HEK293 (cell line): Measurements from ENCODE around the gene HSDL2.

Experiments used
- EGR2 ChIP-seq: fragments of 450-650 bp; formaldehyde crosslinking; IDR thresholded peaks from 2 replicates; pipeline ENCODE4 v1.5.1; 2016; ENCODE audit warnings: low read depth, missing biosample characterization, missing genetic modification characterization
- MEIS1 ChIP-seq: sonication (generic); formaldehyde crosslinking; IDR thresholded peaks from 2 replicates; pipeline ENCODE4 v1.8.1; 2022; ENCODE audit warnings: missing genetic modification reagents, mild to moderate bottlenecking, borderline replicate concordance
- RBAK ChIP-seq: fragments of 450-650 bp; formaldehyde crosslinking; IDR thresholded peaks from 2 replicates; pipeline ENCODE4 v1.5.1; 2016; ENCODE audit warnings: missing biosample characterization, missing genetic modification characterization
- ZNF248 ChIP-seq: fragments of 450-650 bp; formaldehyde crosslinking; IDR thresholded peaks from 2 replicates; pipeline ENCODE4 v1.5.1; 2017; ENCODE audit warnings: missing biosample characterization, missing genetic modification characterization
- ZNF449 ChIP-seq: fragments of 450-650 bp; formaldehyde crosslinking; IDR thresholded peaks from 2 replicates; pipeline ENCODE4 v1.5.1; 2017; ENCODE audit warnings: missing biosample characterization, mild to moderate bottlenecking, missing genetic modification characterization, moderate library complexity
- ZNF514 ChIP-seq: fragments of 450-650 bp; formaldehyde crosslinking; IDR thresholded peaks from 2 replicates; pipeline ENCODE4 v1.5.1; 2016; ENCODE audit warnings: missing biosample characterization, missing genetic modification characterization
- ZNF660 ChIP-seq: fragments of 450-650 bp; IDR thresholded peaks from 2 replicates; pipeline ENCODE4 v1.5.1; 2018; ENCODE audit warnings: missing biosample characterization, mild to moderate bottlenecking, missing genetic modification characterization
- TF ChIP-seq, protein P1 (sequence below): fragments of 450-650 bp; formaldehyde crosslinking; IDR thresholded peaks from 2 replicates; pipeline ENCODE4 v1.5.1; 2016; ENCODE audit warnings: missing biosample characterization, missing genetic modification characterization
- TF ChIP-seq, protein P2 (sequence below): fragments of 450-650 bp; formaldehyde crosslinking; IDR thresholded peaks from 2 replicates; pipeline ENCODE4 v1.5.1; 2016; ENCODE audit warnings: missing biosample characterization, missing genetic modification characterization

- TF ChIP-seq MEIS1 (no peak), ZNF514 (no peak), ZNF660 (tag by site-specific recombination) (no peak), ZNF449 (tag by site-specific recombination) (no peak), ZNF248 (no peak), RBAK (tag by site-specific recombination) (no peak), EGR2 (no peak)
- TF ChIP-seq, protein P1, sequence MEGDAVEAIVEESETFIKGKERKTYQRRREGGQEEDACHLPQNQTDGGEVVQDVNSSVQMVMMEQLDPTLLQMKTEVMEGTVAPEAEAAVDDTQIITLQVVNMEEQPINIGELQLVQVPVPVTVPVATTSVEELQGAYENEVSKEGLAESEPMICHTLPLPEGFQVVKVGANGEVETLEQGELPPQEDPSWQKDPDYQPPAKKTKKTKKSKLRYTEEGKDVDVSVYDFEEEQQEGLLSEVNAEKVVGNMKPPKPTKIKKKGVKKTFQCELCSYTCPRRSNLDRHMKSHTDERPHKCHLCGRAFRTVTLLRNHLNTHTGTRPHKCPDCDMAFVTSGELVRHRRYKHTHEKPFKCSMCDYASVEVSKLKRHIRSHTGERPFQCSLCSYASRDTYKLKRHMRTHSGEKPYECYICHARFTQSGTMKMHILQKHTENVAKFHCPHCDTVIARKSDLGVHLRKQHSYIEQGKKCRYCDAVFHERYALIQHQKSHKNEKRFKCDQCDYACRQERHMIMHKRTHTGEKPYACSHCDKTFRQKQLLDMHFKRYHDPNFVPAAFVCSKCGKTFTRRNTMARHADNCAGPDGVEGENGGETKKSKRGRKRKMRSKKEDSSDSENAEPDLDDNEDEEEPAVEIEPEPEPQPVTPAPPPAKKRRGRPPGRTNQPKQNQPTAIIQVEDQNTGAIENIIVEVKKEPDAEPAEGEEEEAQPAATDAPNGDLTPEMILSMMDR (tag by site-specific recombination) = no peak
- TF ChIP-seq, protein P2, sequence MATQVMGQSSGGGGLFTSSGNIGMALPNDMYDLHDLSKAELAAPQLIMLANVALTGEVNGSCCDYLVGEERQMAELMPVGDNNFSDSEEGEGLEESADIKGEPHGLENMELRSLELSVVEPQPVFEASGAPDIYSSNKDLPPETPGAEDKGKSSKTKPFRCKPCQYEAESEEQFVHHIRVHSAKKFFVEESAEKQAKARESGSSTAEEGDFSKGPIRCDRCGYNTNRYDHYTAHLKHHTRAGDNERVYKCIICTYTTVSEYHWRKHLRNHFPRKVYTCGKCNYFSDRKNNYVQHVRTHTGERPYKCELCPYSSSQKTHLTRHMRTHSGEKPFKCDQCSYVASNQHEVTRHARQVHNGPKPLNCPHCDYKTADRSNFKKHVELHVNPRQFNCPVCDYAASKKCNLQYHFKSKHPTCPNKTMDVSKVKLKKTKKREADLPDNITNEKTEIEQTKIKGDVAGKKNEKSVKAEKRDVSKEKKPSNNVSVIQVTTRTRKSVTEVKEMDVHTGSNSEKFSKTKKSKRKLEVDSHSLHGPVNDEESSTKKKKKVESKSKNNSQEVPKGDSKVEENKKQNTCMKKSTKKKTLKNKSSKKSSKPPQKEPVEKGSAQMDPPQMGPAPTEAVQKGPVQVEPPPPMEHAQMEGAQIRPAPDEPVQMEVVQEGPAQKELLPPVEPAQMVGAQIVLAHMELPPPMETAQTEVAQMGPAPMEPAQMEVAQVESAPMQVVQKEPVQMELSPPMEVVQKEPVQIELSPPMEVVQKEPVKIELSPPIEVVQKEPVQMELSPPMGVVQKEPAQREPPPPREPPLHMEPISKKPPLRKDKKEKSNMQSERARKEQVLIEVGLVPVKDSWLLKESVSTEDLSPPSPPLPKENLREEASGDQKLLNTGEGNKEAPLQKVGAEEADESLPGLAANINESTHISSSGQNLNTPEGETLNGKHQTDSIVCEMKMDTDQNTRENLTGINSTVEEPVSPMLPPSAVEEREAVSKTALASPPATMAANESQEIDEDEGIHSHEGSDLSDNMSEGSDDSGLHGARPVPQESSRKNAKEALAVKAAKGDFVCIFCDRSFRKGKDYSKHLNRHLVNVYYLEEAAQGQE = no peak
These were observed 110.2 kb downstream of the HSDL2 start for GRCh38 chr9:112489876-112490666.
